GM18526 (cell line): Measurements from ENCODE around the gene SLC44A5.

Experiments used
- POLR2A ChIP-seq: IDR thresholded peaks from 3 replicates; pipeline ENCODE4 v1.6.1; 2011; ENCODE audit not compliant: insufficient read length; ENCODE audit errors: extremely low read depth

Gene SLC44A5

GRCh38 chr1:75308365-75308764, 302.5 kb downstream of the SLC44A5 start:
- TF ChIP-seq POLR2A: no peak

GRCh38 chr1:75305061-75305460, 305.9 kb downstream of the SLC44A5 start:
- no peak for TF ChIP-seq POLR2A

GRCh38 chr1:75293270-75293669, 317.6 kb downstream of the SLC44A5 start:
- TF ChIP-seq POLR2A: no peak

- no peak for TF ChIP-seq POLR2A
Observed at GRCh38 chr1:75292013-75292412, 318.9 kb downstream of the SLC44A5 start.

GRCh38 chr1:75276385-75276784, 334.5 kb downstream of the SLC44A5 start:
- TF ChIP-seq POLR2A: no peak

- no peak for TF ChIP-seq POLR2A
Observed at GRCh38 chr1:75275631-75276030, 335.3 kb downstream of the SLC44A5 start.

GRCh38 chr1:75274920-75275506, 335.9 kb downstream of the SLC44A5 start:
- no peak for TF ChIP-seq POLR2A

GRCh38 chr1:75273110-75273509, 337.8 kb downstream of the SLC44A5 start:
- no peak for TF ChIP-seq POLR2A

GRCh38 chr1:75265792-75266191, 345.1 kb downstream of the SLC44A5 start:
- no peak for TF ChIP-seq POLR2A

- TF ChIP-seq POLR2A: no peak
Observed at GRCh38 chr1:75264112-75264511, 346.8 kb downstream of the SLC44A5 start.

GRCh38 chr1:75258351-75258750, 352.6 kb downstream of the SLC44A5 start:
- no peak for TF ChIP-seq POLR2A

- no peak for TF ChIP-seq POLR2A
Observed at GRCh38 chr1:75257424-75257823, 353.5 kb downstream of the SLC44A5 start.

- TF ChIP-seq POLR2A: no peak
Observed at GRCh38 chr1:75245239-75245638, 365.7 kb downstream of the SLC44A5 start.

GRCh38 chr1:75243124-75243523, 367.8 kb downstream of the SLC44A5 start:
- TF ChIP-seq POLR2A: no peak

GRCh38 chr1:75237316-75237715, 373.6 kb downstream of the SLC44A5 start:
- no peak for TF ChIP-seq POLR2A

- no peak for TF ChIP-seq POLR2A
Observed at GRCh38 chr1:75234562-75234961, 376.4 kb downstream of the SLC44A5 start.

GRCh38 chr1:75233302-75233929, 377.5 kb downstream of the SLC44A5 start:
- TF ChIP-seq POLR2A: no peak

- TF ChIP-seq POLR2A: no peak
Observed at GRCh38 chr1:75220072-75220471, 390.8 kb downstream of the SLC44A5 start.

- no peak for TF ChIP-seq POLR2A
Observed at GRCh38 chr1:75214017-75214416, 396.9 kb downstream of the SLC44A5 start.
